GM10266 (cell line): ENCODE results near the gene VRTN.
"Not testable (repeated sequence)": the region's sequence is repeated elsewhere in the genome, so short reads cannot be mapped to it uniquely, and the experiment has no call there.

Experiments
- DNase-seq: peaks from one replicate; pipeline ENCODE4 v3.0.0; 2012; ENCODE audit errors: extremely low spot score
- TF ChIP-seq, protein P1 (sequence below): IDR thresholded peaks from 2 replicates; pipeline ENCODE4 v1.5.1; 2012; ENCODE audit warnings: mild to moderate bottlenecking, low read depth; ENCODE audit not compliant: control insufficient read depth, insufficient read depth; ENCODE audit errors: missing control alignments

VRTN gene

DNA sequence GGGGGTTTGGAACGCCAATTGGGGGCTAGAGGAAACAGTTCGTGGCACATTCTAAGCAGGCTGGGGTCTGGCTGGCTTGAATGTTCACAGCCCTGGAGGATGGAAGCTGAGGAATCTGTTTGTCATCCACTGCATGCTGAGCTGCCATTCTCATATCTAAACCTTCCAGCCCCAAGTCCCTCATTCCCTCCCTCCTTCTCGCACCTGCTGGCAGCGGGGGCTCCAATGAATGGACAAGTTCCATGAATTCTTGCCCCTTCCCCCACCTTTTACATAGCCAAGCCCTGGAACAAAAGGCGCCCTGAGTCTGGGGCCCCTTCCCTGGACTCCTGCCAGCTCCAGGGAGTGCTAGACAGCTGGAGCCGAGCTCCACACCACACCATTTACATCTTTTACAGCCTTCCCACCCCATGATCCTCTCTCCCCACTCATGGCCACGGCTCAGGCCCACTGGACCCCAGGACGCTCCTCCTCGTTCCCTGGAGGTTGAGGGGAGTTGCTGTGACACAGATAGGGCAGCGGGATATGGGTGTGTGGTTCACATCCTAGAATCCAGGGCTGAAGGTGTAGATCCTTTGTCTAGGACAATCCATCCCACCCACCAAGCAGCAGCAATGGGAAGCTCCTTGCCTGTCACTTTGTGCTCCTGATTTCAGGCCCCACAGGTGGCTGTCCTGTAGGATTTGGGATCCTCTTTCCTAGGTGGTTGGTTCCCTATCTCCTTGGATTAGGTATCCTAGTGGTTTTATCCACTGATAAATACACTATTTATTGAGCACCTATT, 21.7 kb upstream of the VRTN start:
- no peak for DNase-seq
- TF ChIP-seq, protein P1, sequence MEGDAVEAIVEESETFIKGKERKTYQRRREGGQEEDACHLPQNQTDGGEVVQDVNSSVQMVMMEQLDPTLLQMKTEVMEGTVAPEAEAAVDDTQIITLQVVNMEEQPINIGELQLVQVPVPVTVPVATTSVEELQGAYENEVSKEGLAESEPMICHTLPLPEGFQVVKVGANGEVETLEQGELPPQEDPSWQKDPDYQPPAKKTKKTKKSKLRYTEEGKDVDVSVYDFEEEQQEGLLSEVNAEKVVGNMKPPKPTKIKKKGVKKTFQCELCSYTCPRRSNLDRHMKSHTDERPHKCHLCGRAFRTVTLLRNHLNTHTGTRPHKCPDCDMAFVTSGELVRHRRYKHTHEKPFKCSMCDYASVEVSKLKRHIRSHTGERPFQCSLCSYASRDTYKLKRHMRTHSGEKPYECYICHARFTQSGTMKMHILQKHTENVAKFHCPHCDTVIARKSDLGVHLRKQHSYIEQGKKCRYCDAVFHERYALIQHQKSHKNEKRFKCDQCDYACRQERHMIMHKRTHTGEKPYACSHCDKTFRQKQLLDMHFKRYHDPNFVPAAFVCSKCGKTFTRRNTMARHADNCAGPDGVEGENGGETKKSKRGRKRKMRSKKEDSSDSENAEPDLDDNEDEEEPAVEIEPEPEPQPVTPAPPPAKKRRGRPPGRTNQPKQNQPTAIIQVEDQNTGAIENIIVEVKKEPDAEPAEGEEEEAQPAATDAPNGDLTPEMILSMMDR: no peak

DNA sequence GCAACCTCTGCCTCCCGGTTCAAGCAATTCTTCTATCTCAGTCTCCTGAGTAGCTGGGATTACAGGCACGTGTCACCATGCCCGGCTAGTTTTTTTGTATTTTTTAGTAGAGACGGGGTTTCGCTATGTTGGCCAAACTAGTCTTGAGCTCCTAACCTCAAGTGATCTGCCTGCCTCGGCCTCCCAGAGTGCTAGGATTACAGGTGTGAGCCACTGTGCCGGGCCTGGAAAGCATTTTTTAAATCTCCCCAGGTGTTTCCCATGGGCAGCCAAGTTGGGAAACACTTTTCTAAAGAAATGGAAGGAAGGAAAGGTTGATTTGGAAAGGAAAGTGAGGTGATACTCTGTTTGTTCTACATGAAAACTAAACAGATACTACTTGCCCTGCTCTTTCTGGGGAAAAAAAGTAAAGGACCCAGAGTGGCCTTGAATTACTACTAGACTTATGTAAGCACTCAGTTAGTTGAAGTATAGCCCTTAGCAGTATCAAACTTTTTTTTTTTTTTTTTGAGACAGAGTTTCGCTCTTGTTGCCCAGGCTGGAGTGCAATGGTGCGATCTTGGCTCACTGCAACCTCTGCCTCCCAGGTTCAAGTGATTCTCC, 18.2 kb upstream of the VRTN start:
- DNase-seq: not testable (repeated sequence)

DNA sequence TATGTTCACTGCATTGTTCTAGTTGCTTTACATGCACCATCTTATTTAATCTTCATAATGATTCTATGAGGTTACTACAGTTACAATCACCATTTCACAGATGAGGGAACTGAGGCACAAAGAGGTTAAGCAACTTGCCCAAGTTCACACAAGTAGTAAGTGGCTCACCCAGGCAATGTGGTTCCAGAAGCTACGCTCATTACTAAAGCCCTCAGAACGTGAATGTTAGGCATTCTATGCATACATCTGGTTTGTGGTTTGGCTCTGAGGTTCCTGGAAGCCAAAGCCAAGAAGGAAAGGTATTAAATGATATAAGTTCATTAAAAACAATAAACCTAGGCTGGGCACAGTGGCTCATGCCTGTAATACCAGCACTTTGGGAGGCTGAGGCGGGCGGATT, 14.4 kb upstream of the VRTN start:
- TF ChIP-seq, protein P1: no peak
- no peak for DNase-seq

DNA sequence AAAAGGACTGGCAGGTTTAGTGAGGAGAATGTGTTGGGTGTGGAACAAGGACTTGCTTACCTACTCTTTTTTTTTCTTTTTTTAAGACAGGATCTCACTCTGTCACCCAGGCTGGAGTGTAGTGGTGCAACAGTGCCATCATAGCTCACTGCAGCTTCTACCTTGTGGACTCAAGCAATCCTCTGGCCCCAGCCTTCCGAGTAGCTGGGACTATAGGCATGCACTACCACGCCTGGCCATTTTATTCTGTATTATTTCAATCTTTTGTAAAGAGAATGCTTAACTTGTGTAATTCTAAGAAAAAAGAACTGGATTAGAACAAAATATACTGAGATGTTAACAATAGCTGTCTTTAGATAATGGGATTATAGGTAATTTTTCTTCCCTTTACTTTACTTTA, 1.9 kb upstream of the VRTN start:
- no peak for DNase-seq
- TF ChIP-seq, protein P1: no peak

DNA sequence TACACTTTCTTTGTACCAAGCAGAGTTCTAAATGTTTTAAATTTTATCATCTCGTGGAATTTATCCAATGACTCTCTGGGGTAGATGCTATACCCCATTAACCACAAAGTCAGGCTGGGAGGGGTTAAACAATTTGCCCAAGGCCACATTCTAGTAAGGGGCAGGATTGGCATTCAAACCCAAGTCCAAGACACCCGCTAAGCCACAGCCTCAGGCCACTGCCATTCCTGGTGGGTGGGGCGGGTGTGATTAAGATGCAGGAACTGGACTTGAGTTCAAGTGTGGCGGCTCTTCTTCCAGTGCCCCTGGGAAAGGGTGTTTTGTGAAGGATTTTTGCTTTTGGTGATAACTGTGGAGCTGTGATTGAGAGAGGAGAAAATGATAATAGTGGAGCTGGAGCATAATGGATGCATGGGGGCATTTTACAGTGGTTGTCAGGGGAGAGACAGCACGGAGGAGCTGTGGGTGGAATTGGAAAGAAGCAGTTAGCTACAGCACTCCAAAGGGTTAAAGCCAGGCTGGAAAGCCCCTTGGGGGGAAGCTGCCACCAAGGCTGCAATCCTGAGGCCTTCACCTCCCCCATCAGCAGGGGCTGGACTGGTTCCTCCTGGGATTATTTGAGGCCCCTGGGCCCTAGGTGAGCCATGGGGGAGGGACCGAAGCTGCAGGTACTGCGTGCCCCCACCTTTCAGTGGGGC, 1.0 kb upstream of the VRTN start:
- no peak for DNase-seq
- TF ChIP-seq, protein P1: no peak

DNA sequence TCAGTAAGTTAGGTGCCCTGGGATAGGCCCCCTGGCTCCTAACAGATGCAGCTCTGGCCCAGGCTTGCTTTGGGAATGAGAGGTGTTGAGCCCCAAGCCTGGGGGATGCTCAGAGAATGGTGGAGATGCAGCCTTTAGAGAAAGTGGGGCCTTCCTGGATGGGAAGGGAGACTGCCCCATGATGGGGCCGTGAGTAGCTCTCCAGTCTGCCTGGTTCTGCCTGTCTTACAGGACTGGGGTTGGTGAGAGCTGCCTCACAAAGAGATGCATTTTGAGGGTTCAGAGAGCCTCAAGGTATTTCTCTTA, 523 bp upstream of the VRTN start:
- TF ChIP-seq, protein P1: no peak
- DNase-seq: no peak

DNA sequence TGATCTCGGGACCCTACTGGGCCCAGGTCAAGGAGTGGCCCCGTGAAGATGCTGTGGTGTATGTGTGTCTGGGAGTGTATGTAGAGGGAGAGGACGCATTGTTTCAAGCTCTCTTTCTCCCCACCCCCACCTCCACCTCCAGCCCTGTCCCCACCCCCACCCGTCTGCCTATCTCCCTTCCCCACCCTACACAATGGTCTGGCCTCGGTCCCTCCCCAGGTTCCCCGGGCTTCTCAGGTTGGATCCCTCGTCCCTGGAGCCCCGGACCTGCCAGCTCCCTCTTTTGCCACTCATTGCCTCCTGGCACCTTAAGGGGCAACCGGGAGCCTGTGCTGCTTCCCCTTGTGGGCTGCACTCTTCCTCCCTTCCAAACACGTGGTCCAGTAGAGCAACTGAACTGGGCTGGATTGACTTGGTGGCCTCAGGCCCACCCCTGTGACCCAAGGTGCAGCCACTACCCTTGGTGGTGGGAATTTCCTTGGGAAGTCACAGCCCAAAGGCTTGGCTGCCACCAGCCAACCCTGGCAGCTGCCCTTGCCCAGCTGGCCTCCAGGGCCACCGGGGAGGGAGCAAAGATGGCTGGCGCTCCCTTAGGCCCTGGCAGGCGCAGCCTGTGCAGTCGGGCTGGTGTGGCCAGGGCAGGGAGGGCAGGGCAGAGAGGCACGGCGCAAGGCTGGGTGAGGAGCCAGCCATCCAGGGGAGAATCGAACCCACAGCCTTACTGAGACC, 628 bp downstream of the VRTN start:
- DNase-seq: no peak
- TF ChIP-seq, protein P1: no peak
